HEK293T (cell line): ENCODE results near the gene CCNK.
A peak's percentile ranks its signal among the peaks of the same experiment; 100 is the strongest.

ENCODE experiments used
- CTCF ChIA-PET: fragments of 350-600 bp; formaldehyde crosslinking; extraction: SDS; loops from one replicate; lab custom pipeline; 2021; ENCODE audit warnings: antibody characterized with exemption, inconsistent platforms; lab: Yijun Ruan, JAX
- POLR2A ChIA-PET: fragments of 350-600 bp; formaldehyde crosslinking; extraction: SDS; loops from one replicate; lab custom pipeline; 2020; ENCODE audit warnings: antibody characterized with exemption, inconsistent platforms; lab: Yijun Ruan, JAX
- DNase-seq: peaks from one replicate; pipeline ENCODE4 v3.0.0; 2012; ENCODE audit warnings: mixed read lengths; ENCODE audit errors: extremely low spot score
- ARNT ChIP-seq: fragments of 450-650 bp; IDR thresholded peaks from 2 replicates; pipeline ENCODE4 v1.6.1; 2017; ENCODE audit warnings: mild to moderate bottlenecking
- BHLHE40 ChIP-seq: fragments of 450-650 bp; IDR thresholded peaks from 2 replicates; pipeline ENCODE4 v1.6.1; 2016; ENCODE audit warnings: mild to moderate bottlenecking, moderate library complexity, borderline replicate concordance
- CTBP1 ChIP-seq: fragments of 450-650 bp; IDR thresholded peaks from 2 replicates; pipeline ENCODE4 v1.6.1; 2016; ENCODE audit warnings: borderline replicate concordance
- ELF4 ChIP-seq: fragments of 450-650 bp; IDR thresholded peaks from 2 replicates; pipeline ENCODE4 v1.6.1; 2017; ENCODE audit warnings: antibody characterized with exemption
- FOXA1 ChIP-seq: fragments of 450-650 bp; IDR thresholded peaks from 2 replicates; pipeline ENCODE4 v1.6.1; 2016; ENCODE audit warnings: mild to moderate bottlenecking
- FOXK2 ChIP-seq: fragments of 450-650 bp; IDR thresholded peaks from 2 replicates; pipeline ENCODE4 v1.6.1; 2016; ENCODE audit warnings: mild to moderate bottlenecking
- FOXM1 ChIP-seq: fragments of 450-650 bp; IDR thresholded peaks from 2 replicates; pipeline ENCODE4 v1.6.1; 2017; ENCODE audit warnings: mild to moderate bottlenecking, borderline replicate concordance
- HDGF ChIP-seq: fragments of 450-650 bp; IDR thresholded peaks from 2 replicates; pipeline ENCODE4 v1.6.1; 2017; ENCODE audit warnings: antibody characterized with exemption, borderline replicate concordance
- L3MBTL2 ChIP-seq: fragments of 450-650 bp; conservative IDR thresholded peaks from 2 replicates; pipeline ENCODE4 v1.6.1; 2016; ENCODE audit warnings: mild to moderate bottlenecking
- LEF1 ChIP-seq: fragments of 450-650 bp; IDR thresholded peaks from 2 replicates; pipeline ENCODE4 v1.6.1; 2017; ENCODE audit warnings: mild to moderate bottlenecking, borderline replicate concordance
- NFRKB ChIP-seq: fragments of 450-650 bp; IDR thresholded peaks from 2 replicates; pipeline ENCODE4 v1.6.1; 2016; ENCODE audit warnings: mild to moderate bottlenecking, moderate library complexity
- SP1 ChIP-seq: fragments of 450-650 bp; IDR thresholded peaks from 2 replicates; pipeline ENCODE4 v1.6.1; 2017
- SUZ12 ChIP-seq: fragments of 450-650 bp; IDR thresholded peaks from 2 replicates; pipeline ENCODE4 v1.6.1; 2016; ENCODE audit warnings: mild to moderate bottlenecking
- TARDBP ChIP-seq: fragments of 450-650 bp; IDR thresholded peaks from 2 replicates; pipeline ENCODE4 v1.6.1; 2016
- ZNF384 ChIP-seq: fragments of 450-650 bp; IDR thresholded peaks from 2 replicates; pipeline ENCODE4 v1.6.1; 2016
- TF ChIP-seq, protein P1 (sequence below): fragments of 450-650 bp; IDR thresholded peaks from 2 replicates; pipeline ENCODE4 v1.6.1; 2016

CCNK gene

DNA sequence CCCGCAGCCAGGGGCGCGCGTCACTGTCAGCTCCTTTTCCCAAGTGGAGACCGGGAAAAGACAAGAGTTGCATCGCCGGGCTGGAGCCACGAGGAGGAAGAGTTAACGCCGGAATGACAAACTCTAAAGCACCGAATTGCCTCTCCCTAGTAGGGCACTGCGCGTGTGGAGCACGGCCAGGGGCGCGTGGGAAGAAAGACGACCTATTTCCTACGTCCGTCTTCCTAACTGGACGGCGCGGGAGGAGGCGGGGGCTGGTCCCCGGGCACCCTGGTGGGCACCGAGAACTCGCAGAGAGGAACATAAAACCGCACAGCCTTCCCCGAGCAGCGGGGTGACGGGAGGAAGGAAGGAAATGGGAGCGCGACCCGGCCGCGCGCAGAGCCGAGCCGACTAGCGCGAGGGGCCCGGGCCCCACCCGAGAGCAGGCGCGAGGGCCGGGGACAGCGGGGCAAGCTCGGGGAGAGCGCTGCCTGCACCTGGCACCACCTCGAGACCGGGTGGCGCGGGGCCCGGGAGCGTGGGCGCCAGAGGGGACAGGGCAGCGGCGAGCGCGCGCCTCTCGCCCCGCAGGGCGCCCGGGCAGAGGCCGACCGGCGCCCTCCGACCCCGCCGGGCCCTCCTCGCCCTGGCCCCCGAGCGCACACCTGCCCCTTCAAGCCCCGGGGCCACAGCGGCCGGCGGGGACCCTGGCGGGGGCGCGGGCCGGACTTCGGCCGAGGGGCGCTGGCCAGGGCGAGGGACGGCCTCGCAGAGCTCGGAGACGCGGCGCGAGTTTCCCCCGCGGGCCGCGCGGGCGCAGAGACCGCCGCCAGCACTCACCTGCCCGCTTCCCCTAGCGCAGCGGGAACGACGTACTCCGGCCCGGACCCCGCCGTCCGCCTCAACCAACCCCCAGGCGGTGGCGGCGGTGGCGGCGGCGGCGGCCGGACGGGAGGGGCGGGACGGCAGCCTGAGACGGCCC, 1.0 kb upstream of the CCNK start, which contains the start of gene SETD3:
TSS of gene SETD3 (minus strand) at position 954 of the 964 bp plus-strand sequence. CDS start 15,054 bp downstream, outside the sequence.
- CTCF ChIA-PET, result interaction anchor here (0.6 kb wide), 1 partner anchor 394 kb away, joined by 3 read pairs; no protein-coding TSS in a partner anchor
- DNase-seq, result peak; percentile 22
- POLR2A ChIA-PET, result interaction anchor here (0.5 to 1.7 kb wide), 19 partner anchors 9 to 337 kb away, joined by 3 to 11 read pairs (median 3); no protein-coding TSS in a partner anchor
- TF ChIP-seq ARNT, result no peak
- no peak for TF ChIP-seq SP1
- TF ChIP-seq FOXM1, result no peak
- TF ChIP-seq LEF1, result no peak
- TF ChIP-seq L3MBTL2, result peak; percentile 54
- no peak for TF ChIP-seq FOXA1
- TF ChIP-seq FOXK2, result no peak
- no peak for TF ChIP-seq TARDBP

DNA sequence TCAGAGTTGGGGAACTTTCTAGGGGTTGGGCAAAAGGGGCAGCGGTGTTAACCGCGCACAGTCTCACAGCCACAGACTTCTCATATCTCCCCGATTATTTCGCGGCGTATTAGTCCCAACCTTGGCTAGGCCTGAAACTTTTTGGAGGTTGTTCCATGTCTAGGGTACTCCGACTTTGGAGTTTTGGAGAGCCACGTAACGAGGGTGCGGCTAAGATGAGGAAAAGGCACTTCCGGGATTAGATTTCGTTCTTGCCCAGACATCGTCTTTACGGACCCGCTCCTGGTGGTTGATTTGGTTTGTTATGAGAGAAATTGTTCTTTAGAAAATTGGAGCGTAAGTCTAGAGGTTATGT, 513 bp downstream of the CCNK start:
- ChIA-PET POLR2A (interaction anchor here (1.0 to 1.7 kb wide), 2 partner anchors 10 to 13 kb away, joined by 4 to 6 read pairs; no protein-coding TSS in a partner anchor), CTCF (no interaction called here)
- no peak for TF ChIP-seq LEF1
- 0 out of 2 replicates have a peak, but pooled peaks have one; percentile 32 for TF ChIP-seq ELF4
- DNase-seq, result no peak

DNA sequence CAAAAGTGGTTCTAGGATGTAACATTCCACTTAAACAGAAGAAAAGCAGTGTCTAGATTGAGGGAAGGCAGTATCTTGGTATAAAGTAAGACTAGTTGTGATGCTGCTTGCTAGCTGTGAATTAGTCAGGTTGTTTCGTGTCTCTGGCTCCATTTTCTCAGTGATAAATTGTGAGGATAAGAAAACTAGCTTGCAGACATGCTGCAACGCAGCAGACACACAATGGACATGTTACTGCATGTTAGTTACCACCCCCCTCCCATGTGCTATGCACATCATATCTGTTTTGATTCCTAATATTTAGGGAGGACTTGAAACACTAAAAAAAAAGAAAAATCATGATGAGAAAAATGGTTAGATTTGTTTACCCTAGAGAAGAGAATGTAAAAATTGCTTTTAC, 2.9 kb downstream of the CCNK start:
- no peak for DNase-seq
- TF ChIP-seq LEF1, result no peak
- no peak for TF ChIP-seq ARNT
- no peak for TF ChIP-seq SP1
- ChIA-PET CTCF (no interaction called here), POLR2A (no interaction called here)

DNA sequence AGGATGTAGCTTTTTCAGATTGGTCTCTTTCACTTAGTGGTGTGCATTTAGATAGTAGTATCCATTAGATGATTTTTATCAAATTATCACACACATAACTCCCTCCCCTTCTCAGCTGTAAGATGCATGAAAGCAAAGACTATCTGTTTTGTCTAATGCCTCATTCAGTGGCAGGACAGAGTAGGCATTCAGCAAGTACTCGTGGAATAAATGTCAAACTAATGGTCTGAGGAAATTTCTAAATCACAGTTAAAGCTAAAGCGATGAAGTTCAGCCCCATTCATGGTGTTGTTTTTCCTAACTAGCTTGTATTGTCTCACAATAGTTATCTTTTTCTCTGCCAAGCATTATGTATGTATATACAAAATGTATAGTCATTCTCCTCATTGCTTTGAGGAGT, 16.1 kb downstream of the CCNK start:
- no peak for DNase-seq
- POLR2A ChIA-PET, result no interaction called here
- no peak for TF ChIP-seq L3MBTL2
- TF ChIP-seq FOXM1, result no peak
- TF ChIP-seq LEF1, result no peak
- TF ChIP-seq, protein P1, sequence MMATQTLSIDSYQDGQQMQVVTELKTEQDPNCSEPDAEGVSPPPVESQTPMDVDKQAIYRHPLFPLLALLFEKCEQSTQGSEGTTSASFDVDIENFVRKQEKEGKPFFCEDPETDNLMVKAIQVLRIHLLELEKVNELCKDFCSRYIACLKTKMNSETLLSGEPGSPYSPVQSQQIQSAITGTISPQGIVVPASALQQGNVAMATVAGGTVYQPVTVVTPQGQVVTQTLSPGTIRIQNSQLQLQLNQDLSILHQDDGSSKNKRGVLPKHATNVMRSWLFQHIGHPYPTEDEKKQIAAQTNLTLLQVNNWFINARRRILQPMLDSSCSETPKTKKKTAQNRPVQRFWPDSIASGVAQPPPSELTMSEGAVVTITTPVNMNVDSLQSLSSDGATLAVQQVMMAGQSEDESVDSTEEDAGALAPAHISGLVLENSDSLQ, result no peak
- TF ChIP-seq ARNT, result no peak
- no peak for TF ChIP-seq SUZ12
- no peak for TF ChIP-seq HDGF
- no peak for TF ChIP-seq FOXA1
- no peak for TF ChIP-seq BHLHE40
- TF ChIP-seq SP1, result no peak
- TF ChIP-seq TARDBP, result no peak
- CTCF ChIA-PET, result no interaction called here

DNA sequence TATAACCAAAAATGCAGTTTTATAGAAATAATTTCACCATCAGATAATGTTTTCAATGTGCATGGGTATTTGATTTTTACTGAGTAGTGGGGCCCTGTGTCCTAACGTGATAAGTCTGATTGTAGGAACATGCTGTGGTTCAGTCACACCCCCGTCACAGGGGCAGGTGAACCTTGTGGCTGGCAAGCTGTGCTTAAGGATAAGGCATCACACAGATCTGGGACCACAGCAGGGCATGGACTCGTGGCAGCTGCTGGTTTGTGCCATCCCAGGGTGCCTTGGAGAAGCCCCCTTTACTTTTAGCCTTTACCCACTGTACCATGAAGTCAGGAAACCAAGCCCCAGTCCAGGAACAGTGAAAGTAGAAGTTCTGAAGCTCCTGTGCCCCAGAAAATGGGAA, 16.7 kb downstream of the CCNK start:
- ChIA-PET CTCF (no interaction called here), POLR2A (no interaction called here)
- no peak for DNase-seq

DNA sequence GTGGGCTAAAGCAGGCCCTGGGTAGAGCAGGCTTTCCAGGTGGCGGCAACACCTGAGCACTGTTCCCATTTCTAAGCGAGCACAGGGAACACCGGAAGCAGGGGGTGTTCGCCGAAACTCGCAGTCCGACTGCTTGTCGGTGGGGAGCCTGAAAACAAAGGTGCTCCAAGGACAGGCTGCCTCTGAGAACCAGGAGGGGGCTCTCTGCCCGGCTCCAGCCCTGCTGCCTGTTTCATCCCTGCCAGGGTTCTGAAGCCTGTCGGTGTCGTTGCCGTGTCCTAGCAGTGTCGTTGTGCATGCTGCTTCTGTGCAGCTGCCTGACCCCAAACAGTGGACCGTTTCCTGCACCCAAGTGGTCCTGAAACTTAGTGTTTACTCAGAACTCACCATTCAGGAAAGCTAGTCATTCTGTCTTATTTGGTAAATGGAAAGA, 21.8 kb downstream of the CCNK start:
- POLR2A ChIA-PET, result no interaction called here
- no peak for DNase-seq
- TF ChIP-seq LEF1 (no peak), NFRKB (no peak), SP1 (no peak), TARDBP (no peak), ZNF384 (no peak), SUZ12 (no peak), L3MBTL2 (no peak), FOXM1 (no peak), CTBP1 (no peak)
- CTCF ChIA-PET, result interaction anchor here (0.6 kb wide), 1 partner anchor 16 kb away, joined by 3 read pairs; no protein-coding TSS in a partner anchor

More for the DNA sequence above, 16.7 kb downstream of the CCNK start:
- TF ChIP-seq FOXA1, result no peak
- no peak for TF ChIP-seq ELF4
- no peak for TF ChIP-seq NFRKB
- TF ChIP-seq FOXK2, result no peak
- no peak for TF ChIP-seq ZNF384
- TF ChIP-seq CTBP1, result no peak
- TF ChIP-seq, protein P1, result no peak
- no peak for TF ChIP-seq BHLHE40
- no peak for TF ChIP-seq SP1
- no peak for TF ChIP-seq L3MBTL2

DNA sequence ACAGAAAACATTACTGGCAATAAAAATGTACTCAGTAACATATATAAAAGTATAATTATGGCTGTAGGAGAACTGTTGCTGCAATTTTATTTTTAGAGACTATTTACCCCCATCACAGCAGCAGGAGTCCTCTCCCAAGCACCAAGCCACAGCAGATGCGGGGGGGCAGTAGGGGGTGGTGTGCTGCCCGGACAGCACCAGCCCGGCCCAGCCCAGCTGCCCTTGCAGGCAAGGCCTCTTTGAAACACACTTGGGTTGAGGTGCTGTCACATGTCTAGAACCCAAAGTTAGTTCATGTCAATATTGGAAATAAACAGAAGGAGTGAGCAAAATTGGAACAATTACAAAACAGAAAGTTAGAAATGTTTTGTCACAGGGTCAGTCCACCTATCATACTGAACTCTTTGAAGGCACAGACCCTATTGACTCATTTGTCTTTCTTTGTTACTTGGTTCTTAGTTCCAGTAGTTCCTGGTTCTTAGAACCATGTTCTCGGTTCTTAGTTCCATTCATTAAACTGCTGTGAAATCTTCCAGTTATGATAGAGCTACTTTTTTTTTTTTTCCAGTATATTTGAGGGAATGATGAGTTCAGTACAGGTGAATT, 22.7 kb downstream of the CCNK start:
- TF ChIP-seq TARDBP (no peak), FOXM1 (no peak)
- POLR2A ChIA-PET, result no interaction called here
- no peak for DNase-seq
- CTCF ChIA-PET, result interaction anchor here (0.6 kb wide), 1 partner anchor 15 kb away, joined by 3 read pairs; no protein-coding TSS in a partner anchor
